Astrocyte of the spinal cord (primary cell): ENCODE results near the gene DGLUCY.
A peak's percentile ranks its signal among the peaks of the same experiment; 100 is the strongest.

Experiments used
- DNase-seq: peaks from one replicate; pipeline ENCODE4 v3.0.0; 2011; ENCODE audit warnings: low read depth, low spot score
- H3K4me3 ChIP-seq: 2 replicates; pipeline ENCODE4 v1.5.1; 2011; ENCODE audit warnings: low read depth, mild to moderate bottlenecking, low read length, moderate library complexity
- CTCF ChIP-seq: IDR thresholded peaks from 2 replicates; pipeline ENCODE4 v1.5.1; 2012; ENCODE audit warnings: low read depth, mild to moderate bottlenecking, low read length, inconsistent platforms
- in situ Hi-C: cut with HindIII; loops from 2 replicates; pipeline ENCODE4 v1.10.0; 2017; ENCODE audit warnings: low sequenced_read_pairs

The DGLUCY gene

GRCh38 chr14:91103116-91103515 lies 10.8 kb upstream of the DGLUCY start:
- in situ Hi-C loops, result no loop called here
- H3K4me3 ChIP-seq, result no peak overlapping the region
- no peak for TF ChIP-seq CTCF
- DNase-seq, result no peak

- peak; percentile 22 for DNase-seq
- no peak for TF ChIP-seq CTCF
- H3K4me3 ChIP-seq, result no peak overlapping the region
- in situ Hi-C loops, result no loop called here
Measured at GRCh38 chr14:91108941-91109611, 4.8 kb upstream of the DGLUCY start.

GRCh38 chr14:91111443-91111842 lies 2.4 kb upstream of the DGLUCY start:
- TF ChIP-seq CTCF, result no peak
- no peak overlapping the region for H3K4me3 ChIP-seq
- in situ Hi-C loops, result no loop called here
- DNase-seq, result no peak

GRCh38 chr14:91112194-91112593 lies 1.7 kb upstream of the DGLUCY start:
- no peak overlapping the region for H3K4me3 ChIP-seq
- DNase-seq, result no peak
- in situ Hi-C loops, result no loop called here
- TF ChIP-seq CTCF, result no peak

GRCh38 chr14:91114079-91115065 lies 499 bp downstream of the DGLUCY start:
- DNase-seq, result peak; percentile 79
- in situ Hi-C loops, result no loop called here
- no peak for TF ChIP-seq CTCF
- peak overlapping the region; percentile 47 for H3K4me3 ChIP-seq

GRCh38 chr14:91115986-91116770 lies 2.3 kb downstream of the DGLUCY start:
- H3K4me3 ChIP-seq, result no peak overlapping the region
- no peak for DNase-seq
- no peak for TF ChIP-seq CTCF
- in situ Hi-C loops, result no loop called here
